Measurements from ENCODE around the gene GRIN2A. TPM values are rescaled to one million over a fixed set of nuclear protein-coding genes. Genes with fewer than 3 reads are reported as not detected.
A peak's percentile ranks its signal among the peaks of the same experiment; 100 is the strongest.

GRIN2A gene
- total and polyA plus RNA-seq, 2 experiments from 2014 or later, result 0.05 to 1.6 TPM

- no peaks in the 10 kb centered on the region for H3K27me3 ChIP-seq
- no peak for TF ChIP-seq CTCF (IDR thresholded peaks at IDR 0.05; ENCODE audit: poor library complexity)
- TF ChIP-seq EZH2 (IDR thresholded peaks at IDR 0.05; ENCODE audit: borderline replicate concordance), result no peak
- TF ChIP-seq EZH2phosphoT487 (IDR thresholded peaks at IDR 0.05; ENCODE audit: low read depth, severe bottlenecking, unreplicated experiment), result no peak
- no peaks in the 10 kb centered on the region for H3K4me1 ChIP-seq (ENCODE audit: insufficient read depth)
- no peaks in the 10 kb centered on the region for H3K36me3 ChIP-seq (replicated peaks; ENCODE audit: insufficient read depth, low read depth)
- no peak overlapping the region for H3K4me3 ChIP-seq
- H2AFZ ChIP-seq, result no peak overlapping the region
- WGBS (ENCODE audit: low lambda C conversion rate, missing lambda C conversion rate), result 72% methylated on average over 2 of the region's 2 CpGs
- H4K20me1 ChIP-seq (ENCODE audit: insufficient read depth, poor library complexity, severe bottlenecking), result no peaks in the 10 kb centered on the region
- no peak for DNase-seq (ENCODE audit: low spot score)
- no peaks in the 10 kb centered on the region for H3K79me2 ChIP-seq
- H3K9me2 ChIP-seq (replicated peaks; ENCODE audit: insufficient read depth), result no peaks in the 10 kb centered on the region
- H3K9me3 ChIP-seq (ENCODE audit: low read depth), result no peaks in the 10 kb centered on the region
- H3K27ac ChIP-seq, result peak overlapping the region; percentile 35
- H3K4me2 ChIP-seq, result no peak overlapping the region
These were observed 335.7 kb downstream of the GRIN2A start for GRCh38 chr16:9846362-9847099.

- no peak for DNase-seq (ENCODE audit: low spot score)
- no peaks in the 10 kb centered on the region for H4K20me1 ChIP-seq (ENCODE audit: insufficient read depth, poor library complexity, severe bottlenecking)
- H3K4me1 ChIP-seq (ENCODE audit: insufficient read depth), result no peaks in the 10 kb centered on the region
- no peak overlapping the region for H2AFZ ChIP-seq
- H3K27ac ChIP-seq, result no peak overlapping the region
- H3K36me3 ChIP-seq (replicated peaks; ENCODE audit: insufficient read depth, low read depth), result no peaks in the 10 kb centered on the region
- H3K4me3 ChIP-seq, result no peak overlapping the region
- H3K27me3 ChIP-seq, result no peaks in the 10 kb centered on the region
- no peaks in the 10 kb centered on the region for H3K9me2 ChIP-seq (replicated peaks; ENCODE audit: insufficient read depth)
- H3K9me3 ChIP-seq (ENCODE audit: low read depth), result no peaks in the 10 kb centered on the region
- TF ChIP-seq CTCF (IDR thresholded peaks at IDR 0.05; ENCODE audit: poor library complexity), result no peak
- TF ChIP-seq EZH2phosphoT487 (IDR thresholded peaks at IDR 0.05; ENCODE audit: low read depth, severe bottlenecking, unreplicated experiment), result no peak
- no peak for TF ChIP-seq EZH2 (IDR thresholded peaks at IDR 0.05; ENCODE audit: borderline replicate concordance)
- 87% methylated on average over 3 of the region's 3 CpGs for WGBS (ENCODE audit: low lambda C conversion rate, missing lambda C conversion rate)
- no peak overlapping the region for H3K4me2 ChIP-seq
- no peaks in the 10 kb centered on the region for H3K79me2 ChIP-seq
These were observed 336.4 kb downstream of the GRIN2A start for GRCh38 chr16:9845661-9846361.

- H3K27me3 ChIP-seq, result no peaks in the 10 kb centered on the region
- no peaks in the 10 kb centered on the region for H3K36me3 ChIP-seq (replicated peaks; ENCODE audit: insufficient read depth, low read depth)
- H3K4me1 ChIP-seq (ENCODE audit: insufficient read depth), result no peaks in the 10 kb centered on the region
- no peak for TF ChIP-seq CTCF (IDR thresholded peaks at IDR 0.05; ENCODE audit: poor library complexity)
- TF ChIP-seq EZH2phosphoT487 (IDR thresholded peaks at IDR 0.05; ENCODE audit: low read depth, severe bottlenecking, unreplicated experiment), result no peak
- no peak for TF ChIP-seq EZH2 (IDR thresholded peaks at IDR 0.05; ENCODE audit: borderline replicate concordance)
- no peaks in the 10 kb centered on the region for H3K79me2 ChIP-seq
- H3K9me3 ChIP-seq (ENCODE audit: low read depth), result no peaks in the 10 kb centered on the region
- no peak overlapping the region for H3K4me3 ChIP-seq
- DNase-seq (ENCODE audit: low spot score), result no peak
- no peaks in the 10 kb centered on the region for H3K9me2 ChIP-seq (replicated peaks; ENCODE audit: insufficient read depth)
- H2AFZ ChIP-seq, result no peak overlapping the region
- no peak overlapping the region for H3K27ac ChIP-seq
- H4K20me1 ChIP-seq (ENCODE audit: insufficient read depth, poor library complexity, severe bottlenecking), result no peaks in the 10 kb centered on the region
- 86% methylated on average over 6 of the region's 6 CpGs for WGBS (ENCODE audit: low lambda C conversion rate, missing lambda C conversion rate)
- H3K4me2 ChIP-seq, result no peak overlapping the region
These were observed 337.9 kb downstream of the GRIN2A start for GRCh38 chr16:9844361-9844760.

Data from hepatocyte (in vitro differentiated cells).